ENCODE data around the gene TOR1A.
A peak's percentile ranks its signal among the peaks of the same experiment; 100 is the strongest.
"Not testable (repeated sequence)": the region's sequence is repeated elsewhere in the genome, so short reads cannot be mapped to it uniquely, and the experiment has no call there.

Gene TOR1A

GRCh38 chr9:129794549-129794948 is 29.4 kb downstream of the TOR1A start:
- no peaks in the 10 kb centered on the region for H3K4me1 ChIP-seq
- no peak overlapping the region for H2AFZ ChIP-seq
- no peak overlapping the region for H3K9ac ChIP-seq
- H3K36me3 ChIP-seq (ENCODE audit: control insufficient read depth, insufficient read depth, low read length), result peaks cover 2% of the 10 kb centered on the region
- no peaks in the 10 kb centered on the region for H3K9me3 ChIP-seq (ENCODE audit: control insufficient read depth, low read length)
- no peak overlapping the region for H3K27ac ChIP-seq
- H3K27me3 ChIP-seq (ENCODE audit: control insufficient read depth, insufficient read depth, low read length), result no peaks in the 10 kb centered on the region
- TF ChIP-seq CTCF (IDR thresholded peaks at IDR 0.05), result no peak
- H3K4me3 ChIP-seq (ENCODE audit: low read depth, low read length), result no peak overlapping the region
- H3K4me2 ChIP-seq (ENCODE audit: low read length), result no peak overlapping the region
- no peaks in the 10 kb centered on the region for H3K79me2 ChIP-seq

DNA sequence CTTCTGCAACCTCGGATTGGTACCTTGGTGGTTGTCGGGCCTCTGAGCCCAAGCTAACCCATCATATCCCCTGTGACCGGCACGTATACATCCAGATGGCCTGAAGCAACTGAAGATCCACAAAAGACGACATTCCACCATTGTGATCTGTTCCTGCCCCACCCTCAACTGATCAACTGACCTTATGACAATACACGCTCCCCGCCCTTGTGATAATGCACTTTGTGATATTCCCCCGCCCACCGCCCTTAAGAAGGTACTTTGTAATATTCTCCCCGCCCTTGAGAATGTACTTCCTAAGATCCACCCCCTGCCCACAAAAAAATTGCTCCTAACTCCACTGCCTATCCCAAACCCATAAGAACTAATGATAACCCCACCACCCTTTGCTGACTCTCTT is 37.5 kb downstream of the TOR1A start:
- Histone ChIP-seq H3K9ac (no peak overlapping the region), H3K4me3 (ENCODE audit: low read depth, low read length) (no peak overlapping the region), H3K4me2 (ENCODE audit: low read length) (no peak overlapping the region), H3K27me3 (ENCODE audit: control insufficient read depth, insufficient read depth, low read length) (no peaks in the 10 kb centered on the region), H3K27ac (no peak overlapping the region), H3K9me3 (ENCODE audit: control insufficient read depth, low read length) (no peaks in the 10 kb centered on the region), H3K4me1 (no peaks in the 10 kb centered on the region), H3K79me2 (no peaks in the 10 kb centered on the region), H2AFZ (no peak overlapping the region), H3K36me3 (ENCODE audit: control insufficient read depth, insufficient read depth, low read length) (peaks cover 2% of the 10 kb centered on the region)
- TF ChIP-seq CTCF (IDR thresholded peaks at IDR 0.05), result no peak

DNA sequence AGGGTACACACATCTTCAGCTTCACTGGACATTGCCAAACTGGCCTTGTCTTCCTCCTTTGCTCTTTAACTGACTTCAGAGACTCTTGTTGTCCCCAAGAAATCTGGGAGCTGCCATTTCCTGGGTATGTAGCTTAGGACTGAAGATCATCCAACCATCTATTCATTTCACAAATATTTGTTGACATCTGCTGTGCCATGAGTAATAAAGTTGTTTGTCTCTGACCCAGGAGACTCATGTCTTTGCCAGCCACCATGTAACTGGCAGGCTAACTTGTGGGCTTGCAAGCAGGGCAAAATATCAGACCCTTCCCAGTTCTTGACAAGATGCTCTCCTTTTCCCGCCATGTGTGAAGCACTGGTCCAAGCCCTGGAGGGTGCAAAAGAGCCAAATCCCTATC is 38.1 kb downstream of the TOR1A start:
- H3K27ac ChIP-seq, result no peak overlapping the region
- no peak for TF ChIP-seq CTCF (IDR thresholded peaks at IDR 0.05)
- no peaks in the 10 kb centered on the region for H3K9me3 ChIP-seq (ENCODE audit: control insufficient read depth, low read length)
- H3K79me2 ChIP-seq, result no peaks in the 10 kb centered on the region
- H3K9ac ChIP-seq, result no peak overlapping the region
- H3K27me3 ChIP-seq (ENCODE audit: control insufficient read depth, insufficient read depth, low read length), result no peaks in the 10 kb centered on the region
- H2AFZ ChIP-seq, result no peak overlapping the region
- peaks cover 2% of the 10 kb centered on the region for H3K36me3 ChIP-seq (ENCODE audit: control insufficient read depth, insufficient read depth, low read length)
- no peak overlapping the region for H3K4me2 ChIP-seq (ENCODE audit: low read length)
- H3K4me3 ChIP-seq (ENCODE audit: low read depth, low read length), result no peak overlapping the region
- H3K4me1 ChIP-seq, result no peaks in the 10 kb centered on the region

- H3K4me2 ChIP-seq (ENCODE audit: low read length); H3K9ac ChIP-seq; H3K27me3 ChIP-seq (ENCODE audit: control insufficient read depth, insufficient read depth, low read length): not testable (repeated sequence)
Measured at GRCh38 chr9:129784970-129785369, 39.0 kb downstream of the TOR1A start.

GRCh38 chr9:129783516-129784361 is 40.2 kb downstream of the TOR1A start:
- H3K4me3 ChIP-seq (ENCODE audit: low read depth, low read length), result no peak overlapping the region
- no peak overlapping the region for H3K4me2 ChIP-seq (ENCODE audit: low read length)
- no peaks in the 10 kb centered on the region for H3K79me2 ChIP-seq
- no peak overlapping the region for H2AFZ ChIP-seq
- no peaks in the 10 kb centered on the region for H3K27me3 ChIP-seq (ENCODE audit: control insufficient read depth, insufficient read depth, low read length)
- H3K27ac ChIP-seq, result no peak overlapping the region
- H3K36me3 ChIP-seq (ENCODE audit: control insufficient read depth, insufficient read depth, low read length), result no peaks in the 10 kb centered on the region
- H3K4me1 ChIP-seq, result no peaks in the 10 kb centered on the region
- H3K9me3 ChIP-seq (ENCODE audit: control insufficient read depth, low read length), result no peaks in the 10 kb centered on the region
- peak; percentile 84 for TF ChIP-seq CTCF (IDR thresholded peaks at IDR 0.05)
- H3K9ac ChIP-seq, result no peak overlapping the region

More at GRCh38 chr9:129784970-129785369, 39.0 kb downstream of the TOR1A start:
- H3K79me2 ChIP-seq; H3K4me3 ChIP-seq (ENCODE audit: low read depth, low read length); H3K4me1 ChIP-seq; H2AFZ ChIP-seq; H3K9me3 ChIP-seq (ENCODE audit: control insufficient read depth, low read length); H3K27ac ChIP-seq; H3K36me3 ChIP-seq (ENCODE audit: control insufficient read depth, insufficient read depth, low read length): not testable (repeated sequence)

All from parathyroid adenoma (tissue), 2 donors.